GM13976 (cell line): ENCODE results near the gene TFG.

Source experiments
- DNase-seq: peaks from one replicate; pipeline ENCODE4 v3.0.0; 2012; ENCODE audit warnings: low spot score
- CTCF ChIP-seq: IDR thresholded peaks from 2 replicates; pipeline ENCODE4 v1.5.1; 2012; ENCODE audit warnings: borderline replicate concordance, mild to moderate bottlenecking; ENCODE audit not compliant: insufficient read depth; ENCODE audit errors: extremely low read depth, missing control alignments, control extremely low read depth
- in situ Hi-C: fragments of 300-500 bp; cut with MboI; formaldehyde crosslinking; loops from one replicate; pipeline ENCODE4 v1.12.0; 2022; ENCODE audit warnings: low sequenced_read_pairs, mixed read lengths, inconsistent platforms; ENCODE audit not compliant: unreplicated experiment

The TFG gene

DNA sequence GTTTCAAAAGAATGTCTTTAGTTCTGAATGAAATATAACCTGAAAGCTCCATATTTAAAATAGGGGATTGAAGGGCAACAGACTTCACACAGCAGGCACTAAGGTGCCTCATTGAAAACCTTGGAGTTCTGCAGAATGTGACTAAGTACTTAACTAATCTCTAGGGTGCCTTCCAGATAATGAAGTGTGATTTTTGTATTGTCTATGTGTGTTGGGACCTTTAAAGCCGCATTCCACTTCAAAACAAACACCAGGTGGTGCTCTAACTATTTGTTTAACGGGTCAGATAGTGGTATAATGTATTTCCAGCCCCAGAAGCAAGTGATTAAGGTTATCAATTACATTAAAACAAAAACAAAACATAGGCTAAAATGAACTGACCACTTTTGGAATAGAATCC, 28.0 kb downstream of the TFG start:
- TF ChIP-seq CTCF, result peak; percentile 10
- DNase-seq, result no peak
- in situ Hi-C loops, result no loop called here

DNA sequence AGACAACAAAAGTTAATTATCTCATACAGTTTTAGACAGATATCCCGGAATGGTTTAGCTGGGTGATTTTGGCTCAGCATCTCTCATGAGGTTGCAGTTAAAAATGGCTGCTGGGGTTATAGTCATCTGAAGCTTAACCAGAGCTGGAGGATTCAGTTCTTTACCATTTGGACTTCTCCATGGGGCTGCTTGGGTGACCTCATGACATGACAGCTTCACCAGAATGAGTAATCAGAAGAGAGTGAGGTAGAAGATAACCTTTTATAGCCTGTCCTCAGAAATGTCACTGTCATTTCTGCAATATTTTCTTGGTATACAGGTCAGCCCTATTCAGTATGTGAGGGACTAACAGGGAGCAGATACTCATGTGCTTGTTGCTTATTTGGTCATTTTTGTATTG, 30.9 kb downstream of the TFG start:
- TF ChIP-seq CTCF, result no peak
- in situ Hi-C loops, result no loop called here
- no peak for DNase-seq

- no peak for TF ChIP-seq CTCF
- DNase-seq, result no peak
- in situ Hi-C loops, result no loop called here
Measured at GRCh38 chr3:100743535-100743934, 34.2 kb downstream of the TFG start.

DNA sequence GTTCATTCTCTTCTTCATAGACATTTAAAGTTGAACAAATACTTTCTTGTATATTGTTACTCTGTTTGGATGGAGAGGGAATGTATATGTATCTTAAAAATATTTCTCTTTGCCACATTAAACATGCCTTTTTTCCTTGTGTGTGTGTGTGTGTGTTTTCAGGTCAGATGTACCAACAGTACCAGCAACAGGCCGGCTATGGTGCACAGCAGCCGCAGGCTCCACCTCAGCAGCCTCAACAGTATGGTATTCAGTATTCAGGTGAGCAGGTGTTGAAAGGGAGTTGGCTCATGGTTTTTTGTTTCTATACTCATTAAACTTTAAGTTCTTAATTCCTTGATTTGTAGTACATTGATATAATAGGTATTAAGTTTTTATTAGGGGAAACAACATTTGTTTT, 35.4 kb downstream of the TFG start:
- DNase-seq, result no peak
- in situ Hi-C loops, result no loop called here
- TF ChIP-seq CTCF, result no peak

- no peak for TF ChIP-seq CTCF
- DNase-seq, result no peak
- in situ Hi-C loops, result no loop called here
Measured at GRCh38 chr3:100745617-100746016, 36.3 kb downstream of the TFG start.

DNA sequence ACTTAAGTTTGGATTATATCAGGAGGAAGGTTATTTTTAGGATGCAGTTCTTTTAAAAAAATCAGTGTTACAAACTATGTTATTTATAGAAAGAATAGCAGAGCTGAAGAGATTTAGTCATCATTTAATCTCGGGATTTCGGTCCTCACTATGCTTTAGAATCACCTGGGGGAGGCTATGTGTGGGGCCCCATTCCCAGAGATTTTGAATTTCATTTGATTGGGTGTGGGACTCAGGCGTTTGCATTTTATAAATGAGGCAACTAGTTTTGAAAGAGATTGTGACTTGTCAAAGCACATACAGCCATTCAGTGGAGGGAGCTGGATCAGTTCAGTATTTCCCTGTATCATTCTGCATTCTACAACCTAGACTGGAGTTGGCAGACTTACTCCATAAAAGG, 36.8 kb downstream of the TFG start:
- DNase-seq, result no peak

More for the DNA sequence above, 36.8 kb downstream of the TFG start:
- TF ChIP-seq CTCF, result no peak
- in situ Hi-C loops, result no loop called here
